Naive B cell (primary cell): Measurements from ENCODE around the gene ESRRA. TPM values are rescaled to one million over a fixed set of nuclear protein-coding genes. Genes with fewer than 3 reads are reported as not detected.
"Not testable (repeated sequence)": the region's sequence is repeated elsewhere in the genome, so short reads cannot be mapped to it uniquely, and the experiment has no call there.

Experiments used
- ATAC-seq, 2 donors: fragments of 150-1000 bp; cut with Tn5 transposase; 2 replicates each; pipeline ENCODE4 v1.10.0; 2021; ENCODE audit warnings: low read depth in 2 of 2, mild to moderate bottlenecking in 2 of 2, moderate library complexity in 2 of 2
- DNase-seq: peaks from one replicate; pipeline ENCODE4 v3.0.0; 2022
- H3K27ac Mint-ChIP-seq, 6 donors: one replicate each; pipeline ENCODE4 v1.8.0; 2020 to 2022; ENCODE audit warnings: mild to moderate bottlenecking in 6 of 6, mixed read lengths in 6 of 6, moderate library complexity in 5 of 6, inconsistent platforms in 2 of 6
- H3K27me3 Mint-ChIP-seq, 3 donors: one replicate each; pipeline ENCODE4 v1.8.0; 2021 to 2022; ENCODE audit warnings: mixed read lengths in 3 of 3, mild to moderate bottlenecking in 1 of 3
- H3K36me3 Mint-ChIP-seq, 2 donors: one replicate each; pipeline ENCODE4 v1.8.0; 2020 to 2022; ENCODE audit warnings: mixed read lengths in 2 of 2, inconsistent platforms in 1 of 2, mild to moderate bottlenecking in 1 of 2
- H3K4me1 Mint-ChIP-seq, 3 donors: one replicate each; pipeline ENCODE4 v1.8.0; 2020 to 2022; ENCODE audit warnings: mixed read lengths in 3 of 3, inconsistent platforms in 1 of 3, mild to moderate bottlenecking in 1 of 3, moderate library complexity in 1 of 3
- H3K4me3 Mint-ChIP-seq, 8 donors: one replicate each; pipeline ENCODE4 v1.8.0; 2020 to 2022; ENCODE audit warnings: mild to moderate bottlenecking in 8 of 8, mixed read lengths in 8 of 8, moderate library complexity in 8 of 8, inconsistent platforms in 2 of 8
- H3K9me3 Mint-ChIP-seq, 7 donors: one replicate each; pipeline ENCODE4 v1.8.0; 2020 to 2022; ENCODE audit warnings: mixed read lengths in 7 of 7, mild to moderate bottlenecking in 5 of 7, inconsistent platforms in 2 of 7, moderate library complexity in 1 of 7
- polyA plus RNA-seq, 6 donors: library from polyadenylated mRNA; unstranded; fragments of 300-500 nt; fragmentation: Illumina TruSeq; gene quantifications; one replicate each; pipeline ENCODE4 v1.2.3, GENCODE V29; 2021; ENCODE audit warnings: low read depth in 6 of 6

Gene ESRRA
- polyA plus RNA-seq, 6 donors from 2014 or later, result 3.4 to 8.5 (median 6.5) TPM

DNA sequence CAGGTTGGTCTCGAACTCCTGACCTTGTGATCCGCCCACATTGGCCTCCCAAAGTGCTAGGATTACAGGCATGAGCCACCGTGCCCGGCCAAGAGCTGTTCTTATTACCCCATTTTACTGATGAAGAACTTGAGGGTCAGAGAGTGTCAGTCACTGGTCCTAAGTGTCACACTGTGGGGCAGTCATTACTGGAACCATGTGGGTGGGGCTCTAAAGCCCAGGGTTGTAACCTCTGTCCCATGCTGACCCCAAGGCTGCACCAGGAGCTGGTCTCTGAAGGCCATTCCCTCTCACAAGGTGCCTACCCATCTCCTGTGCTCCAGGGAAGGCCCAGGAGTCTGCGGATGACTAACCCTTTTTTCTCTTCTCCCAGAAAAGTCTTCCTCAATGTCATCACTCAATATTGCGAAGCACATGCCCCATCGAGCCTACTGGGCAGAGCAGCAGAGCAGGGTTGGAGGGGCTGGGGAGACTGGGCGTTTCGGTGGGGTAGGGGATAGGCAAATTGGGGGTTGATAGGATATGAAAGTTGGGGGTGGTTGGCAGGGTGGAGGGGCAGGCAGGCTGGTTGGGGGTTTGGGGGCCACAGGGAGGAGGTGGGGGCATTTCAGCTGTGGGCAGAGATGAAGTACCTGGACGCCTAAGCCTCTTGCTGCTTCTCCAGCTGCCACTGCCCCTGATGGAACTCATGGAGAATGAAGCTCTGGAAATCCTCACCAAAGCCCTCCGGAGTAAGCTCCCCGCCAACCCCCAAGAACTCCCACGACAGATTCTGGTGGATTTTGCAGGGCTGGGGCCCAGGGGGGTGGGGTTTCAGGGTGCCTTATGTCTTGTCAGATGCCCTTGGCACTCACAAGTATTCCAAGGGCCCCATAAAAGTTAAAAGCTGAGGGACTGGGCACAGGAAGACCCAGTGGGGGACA, 2.0 kb upstream of the ESRRA start:
- no peaks in the 10 kb centered on the region for H3K9me3 Mint-ChIP-seq
- peaks cover 18 to 37% (median 22%) of the 10 kb centered on the region in 3 donors for H3K27me3 Mint-ChIP-seq
- H3K4me3 Mint-ChIP-seq, result peak overlapping the region in 4 of 8 donors; percentile 89 to 97 (median 94)
- H3K36me3 Mint-ChIP-seq, result no peaks in the 10 kb centered on the region
- H3K4me1 Mint-ChIP-seq, result peaks cover 21 to 53% (median 44%) of the 10 kb centered on the region in 3 donors
- DNase-seq, result no peak
- no peak for ATAC-seq
- peak overlapping the region in 5 of 6 donors; percentile 56 to 98 (median 82) for H3K27ac Mint-ChIP-seq

GRCh38 chr11:64304032-64304315, 1.4 kb upstream of the ESRRA start:
- ATAC-seq (no peak), DNase-seq (no peak)
- Mint-ChIP-seq H3K27me3 (peaks cover 16 to 31% (median 18%) of the 10 kb centered on the region in 3 donors), H3K4me1 (peaks cover 21 to 47% (median 44%) of the 10 kb centered on the region in 3 donors), H3K27ac (peak overlapping the region; percentile 91 to 98 (median 95)), H3K4me3 (peak overlapping the region in 7 of 8 donors; percentile 89 to 97 (median 94)), H3K9me3 (no peaks in the 10 kb centered on the region), H3K36me3 (no peaks in the 10 kb centered on the region)

DNA sequence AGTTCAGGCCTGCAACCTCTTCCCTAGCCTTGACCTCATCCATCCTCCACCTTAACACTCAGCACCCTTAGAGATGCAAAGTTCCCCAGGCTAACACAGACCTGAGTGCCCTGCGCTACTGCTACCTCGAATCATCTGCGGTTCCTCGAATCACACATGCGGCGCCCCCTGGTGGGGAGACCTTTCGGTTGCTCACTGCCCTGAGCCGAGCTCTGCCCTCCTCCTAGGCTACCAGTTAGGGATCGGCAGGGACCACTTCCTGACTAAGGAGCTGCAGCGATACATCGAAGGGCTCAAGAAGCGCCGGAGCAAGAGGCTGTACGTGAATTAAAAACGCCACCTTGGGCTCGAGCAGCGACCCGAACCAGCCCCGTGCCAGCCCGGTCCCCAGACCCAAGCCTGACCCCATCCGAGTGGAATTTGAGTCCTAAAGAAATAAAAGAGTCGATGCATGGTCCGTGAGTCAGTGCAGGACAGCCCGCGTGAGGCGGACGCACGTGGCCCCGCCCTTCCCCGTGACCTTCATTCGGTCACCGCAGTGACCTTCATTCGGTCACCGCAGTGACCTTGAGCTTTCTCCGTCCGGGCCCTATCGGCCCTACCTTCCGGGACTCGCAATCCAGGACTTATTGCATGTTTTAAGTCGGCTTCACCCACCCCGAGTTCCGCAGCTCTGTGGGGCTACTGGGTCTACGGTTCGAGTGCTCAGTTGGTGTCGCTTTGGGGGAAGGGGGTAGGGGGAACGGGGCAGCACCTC, 830 bp upstream of the ESRRA start:
- Mint-ChIP-seq H3K27me3 (peaks cover 15 to 26% (median 16%) of the 10 kb centered on the region in 3 donors), H3K27ac (peak overlapping the region; percentile 91 to 98 (median 95)), H3K4me1 (peaks cover 21 to 50% (median 43%) of the 10 kb centered on the region in 3 donors), H3K36me3 (no peaks in the 10 kb centered on the region), H3K4me3 (peak overlapping the region; percentile 89 to 97 (median 94)), H3K9me3 (no peaks in the 10 kb centered on the region)
- ATAC-seq (peak; percentile 31 to 37), DNase-seq (peak; percentile 83)

GRCh38 chr11:64305691-64306562, 603 bp downstream of the ESRRA start:
- peak; percentile 17 to 22 for ATAC-seq
- H3K36me3 Mint-ChIP-seq, result no peaks in the 10 kb centered on the region
- peak; percentile 69 for DNase-seq
- peaks cover 1 to 12% (median 8%) of the 10 kb centered on the region in 3 donors for H3K27me3 Mint-ChIP-seq
- H3K9me3 Mint-ChIP-seq, result no peaks in the 10 kb centered on the region
- peak overlapping the region; percentile 94 to 100 (median 98) for H3K4me3 Mint-ChIP-seq
- H3K27ac Mint-ChIP-seq, result peak overlapping the region; percentile 89 to 98 (median 96)
- H3K4me1 Mint-ChIP-seq, result peaks cover 10 to 43% (median 32%) of the 10 kb centered on the region in 3 donors

GRCh38 chr11:64306563-64306875, 1.2 kb downstream of the ESRRA start:
- Mint-ChIP-seq H3K27ac (peak overlapping the region; percentile 89 to 98 (median 96)), H3K36me3 (no peaks in the 10 kb centered on the region), H3K4me3 (peak overlapping the region; percentile 94 to 100 (median 98)), H3K27me3 (peaks cover 0 to 10% (median 5%) of the 10 kb centered on the region in 3 donors), H3K9me3 (no peaks in the 10 kb centered on the region), H3K4me1 (peaks cover 10 to 39% (median 30%) of the 10 kb centered on the region in 3 donors)
- no peak for ATAC-seq
- no peak for DNase-seq

DNA sequence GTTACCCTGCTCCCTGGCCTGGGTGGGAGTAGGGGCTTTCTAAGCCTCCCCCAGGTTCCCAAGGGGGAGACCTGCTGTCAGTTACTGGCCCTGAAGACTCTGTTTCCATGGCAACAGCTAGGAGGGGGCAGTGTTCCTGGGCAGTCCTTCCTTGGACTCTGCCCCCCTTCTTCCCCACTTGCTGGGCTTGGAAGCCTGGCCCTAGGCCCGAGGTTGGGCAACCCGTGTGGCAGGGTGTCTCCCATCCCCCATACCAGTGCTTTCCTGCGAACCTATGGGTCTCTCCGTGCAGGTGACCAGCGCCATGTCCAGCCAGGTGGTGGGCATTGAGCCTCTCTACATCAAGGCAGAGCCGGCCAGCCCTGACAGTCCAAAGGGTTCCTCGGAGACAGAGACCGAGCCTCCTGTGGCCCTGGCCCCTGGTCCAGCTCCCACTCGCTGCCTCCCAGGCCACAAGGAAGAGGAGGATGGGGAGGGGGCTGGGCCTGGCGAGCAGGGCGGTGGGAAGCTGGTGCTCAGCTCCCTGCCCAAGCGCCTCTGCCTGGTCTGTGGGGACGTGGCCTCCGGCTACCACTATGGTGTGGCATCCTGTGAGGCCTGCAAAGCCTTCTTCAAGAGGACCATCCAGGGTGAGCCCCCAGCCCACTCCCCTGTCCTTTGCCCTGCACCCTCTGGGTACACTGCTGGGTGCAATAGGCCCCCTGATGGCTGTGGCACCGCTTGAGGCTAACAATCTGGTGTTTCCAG, 1.7 kb downstream of the ESRRA start:
- H3K36me3 Mint-ChIP-seq, result no peaks in the 10 kb centered on the region
- H3K4me1 Mint-ChIP-seq, result peaks cover 10 to 34% (median 30%) of the 10 kb centered on the region in 3 donors
- H3K27ac Mint-ChIP-seq, result peak overlapping the region in 3 of 6 donors; percentile 21 to 89 (median 35)
- H3K27me3 Mint-ChIP-seq, result peaks cover 0 to 10% (median 5%) of the 10 kb centered on the region in 3 donors
- no peak for DNase-seq
- ATAC-seq, result no peak
- no peaks in the 10 kb centered on the region for H3K9me3 Mint-ChIP-seq
- peak overlapping the region; percentile 47 to 100 (median 98) for H3K4me3 Mint-ChIP-seq

GRCh38 chr11:64307795-64308194, 2.5 kb downstream of the ESRRA start:
- Mint-ChIP-seq H3K4me3 (peak overlapping the region in 6 of 8 donors; percentile 16 to 97 (median 37)), H3K27ac (peak overlapping the region in 2 of 6 donors; percentile 18 to 35), H3K4me1 (peaks cover 15 to 38% (median 35%) of the 10 kb centered on the region in 3 donors)
- H3K36me3 Mint-ChIP-seq, ATAC-seq, H3K27me3 Mint-ChIP-seq, DNase-seq, H3K9me3 Mint-ChIP-seq: not testable (repeated sequence)

DNA sequence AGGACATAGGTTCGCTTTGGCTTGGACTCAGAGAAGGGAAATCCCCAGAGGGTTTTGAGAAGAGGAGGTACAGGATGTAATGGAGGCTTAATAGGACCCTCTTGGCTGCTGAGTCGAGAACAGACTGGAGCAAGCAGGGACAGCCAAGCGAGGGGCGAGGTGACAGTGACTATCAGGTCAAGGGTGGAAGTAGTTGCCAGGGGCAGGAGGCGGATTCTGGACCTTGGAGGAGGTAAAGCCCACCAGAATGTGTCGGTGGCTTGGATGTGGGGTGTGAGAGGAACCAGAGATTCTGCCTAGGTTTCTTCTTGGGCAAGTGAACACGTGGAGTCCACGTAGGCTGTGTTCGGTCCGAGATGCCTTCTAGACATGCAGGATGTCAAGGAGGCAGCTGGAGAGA, 7.6 kb downstream of the ESRRA start:
- no peaks in the 10 kb centered on the region for H3K9me3 Mint-ChIP-seq
- DNase-seq (no peak), ATAC-seq (no peak)
- H3K36me3 Mint-ChIP-seq, result peaks cover 0 to 6% of the 10 kb centered on the region in 2 donors
- H3K27ac Mint-ChIP-seq, result peak overlapping the region; percentile 4 to 93 (median 72)
- no peaks in the 10 kb centered on the region for H3K27me3 Mint-ChIP-seq
- H3K4me1 Mint-ChIP-seq, result peaks cover 17 to 38% (median 36%) of the 10 kb centered on the region in 3 donors
- peak overlapping the region in 1 of 8 donors; percentile 35 for H3K4me3 Mint-ChIP-seq

GRCh38 chr11:64313491-64314145, 8.3 kb downstream of the ESRRA start:
- peak overlapping the region in 2 of 6 donors; percentile 22 to 89 for H3K27ac Mint-ChIP-seq
- no peaks in the 10 kb centered on the region for H3K9me3 Mint-ChIP-seq
- H3K27me3 Mint-ChIP-seq, result no peaks in the 10 kb centered on the region
- ATAC-seq, result no peak
- peaks cover 20 to 43% (median 41%) of the 10 kb centered on the region in 3 donors for H3K4me1 Mint-ChIP-seq
- no peak for DNase-seq
- H3K36me3 Mint-ChIP-seq, result peaks cover 0 to 6% of the 10 kb centered on the region in 2 donors
- H3K4me3 Mint-ChIP-seq, result no peak overlapping the region

GRCh38 chr11:64314146-64314804, 9.0 kb downstream of the ESRRA start:
- no peaks in the 10 kb centered on the region for H3K9me3 Mint-ChIP-seq
- DNase-seq (no peak), ATAC-seq (no peak)
- H3K4me1 Mint-ChIP-seq, result peaks cover 26 to 47% (median 47%) of the 10 kb centered on the region in 3 donors
- H3K4me3 Mint-ChIP-seq, result peak overlapping the region in 2 of 8 donors; percentile 16 to 20
- H3K36me3 Mint-ChIP-seq, result peaks cover 0 to 6% of the 10 kb centered on the region in 2 donors
- H3K27me3 Mint-ChIP-seq, result no peaks in the 10 kb centered on the region
- peak overlapping the region in 2 of 6 donors; percentile 11 to 29 for H3K27ac Mint-ChIP-seq

GRCh38 chr11:64314805-64315561, 9.7 kb downstream of the ESRRA start:
- Mint-ChIP-seq H3K36me3 (peaks cover 0 to 6% of the 10 kb centered on the region in 2 donors), H3K27ac (peak overlapping the region in 2 of 6 donors; percentile 11 to 76), H3K27me3 (no peaks in the 10 kb centered on the region), H3K4me3 (peak overlapping the region in 5 of 8 donors; percentile 16 to 73 (median 33)), H3K9me3 (no peaks in the 10 kb centered on the region), H3K4me1 (peaks cover 31 to 54% (median 51%) of the 10 kb centered on the region in 3 donors)
- DNase-seq (no peak), ATAC-seq (no peak)
